Ovary (tissue), 9 donors: ENCODE data around the gene DCDC2C. TPM values are rescaled to one million over a fixed set of nuclear protein-coding genes. Genes with fewer than 3 reads are reported as not detected.

Source experiments
- DNase-seq, 5 donors: peaks; one replicate each; pipeline ENCODE4 v3.0.0-alpha.2; 2019 to 2020
- H3K27ac ChIP-seq, 2 donors: fragments of 200-600 bp; one replicate each; pipeline versions ENCODE4 v1.5.1 to v1.8.0; 2019 to 2022
- H3K27me3 ChIP-seq: fragments of 200-600 bp; one replicate; pipeline ENCODE4 v1.8.0; 2022
- H3K36me3 ChIP-seq: fragments of 200-600 bp; sonication (generic); one replicate; pipeline ENCODE4 v1.5.1; 2019
- H3K4me1 ChIP-seq: one replicate; pipeline ENCODE4 v1.8.1; 2013; ENCODE audit warnings: mild to moderate bottlenecking, moderate library complexity; ENCODE audit not compliant: insufficient read depth
- H3K4me3 ChIP-seq: fragments of 200-600 bp; sonication (generic); one replicate; pipeline ENCODE4 v1.5.1; 2017
- H3K9me3 ChIP-seq, 2 donors: fragments of 200-600 bp in 1 of 2; sonication (generic) in 1 of 2; one replicate each; pipeline versions ENCODE4 v1.5.1 to v1.8.1; 2013 to 2019; ENCODE audit warnings: mild to moderate bottlenecking in 1 of 2, moderate library complexity in 1 of 2
- EP300 ChIP-seq: sonication (generic); formaldehyde crosslinking; IDR thresholded peaks from one replicate; pipeline ENCODE4 v1.6.1; 2017; ENCODE audit warnings: antibody characterized with exemption
- POLR2A ChIP-seq: fragments of 450-650 bp; IDR thresholded peaks from one replicate; pipeline ENCODE4 v1.6.1; 2017; ENCODE audit warnings: antibody characterized with exemption, mild to moderate bottlenecking, moderate library complexity
- WGBS, 3 donors: extraction: QIAGEN DNeasy Blood & Tissue Kit in 1 of 3; methylation state at CpG; one replicate each; pipeline versions ENCODE4 v1.1.5 to v1.1.7; 2013 to 2017; 5-methylcytosine and 5-hydroxymethylcytosine counted together
- intact Hi-C, 4 donors: fragments of 100-400 bp; cut with DNase I; formaldehyde crosslinking; loops; one replicate each; pipeline versions ENCODE4 v1.11.0 to v1.15.1; 2022 to 2023
- polyA plus RNA-seq, 2 donors: library from polyadenylated mRNA; stranded (reverse); fragments of 200-250 nt in 1 of 2; fragments of 350-450 nt in 1 of 2; fragmentation: Illumina TruSeq in 1 of 2; extraction: RNeasy Lipid Tissue Mini Kit (QIAGEN cat#74804) in 1 of 2; gene quantifications; one replicate each; pipeline ENCODE4 v1.2.3, GENCODE V29; 2013 to 2014
- total RNA-seq, 7 donors: library from RNA; depleted of rRNA in 2 of 7; stranded (reverse); fragments of >200 nt in 2 of 7; fragmentation: NEBNext Ultra II Directional in 3 of 7; extraction: Animal tissue kit (Norgen Biotek cat#: 25700) in 3 of 7; gene quantifications; one replicate each; pipeline versions ENCODE4 v1.1.0 to v1.2.4, GENCODE V29; 2016 to 2023
- TF ChIP-seq, protein P1 (sequence below), 3 donors: fragments of 450-650 bp in 2 of 3; fragments of 200-600 bp in 1 of 3; IDR thresholded peaks; one replicate each; pipeline versions ENCODE4 v1.5.1 to v1.8.0; 2016 to 2022; ENCODE audit warnings: antibody characterized with exemption in 3 of 3, mild to moderate bottlenecking in 1 of 3
- donor health status: DM: no; HTN: no; CAD: no; lungs with moderate emphysema.
- donor health status: DM: no; HTN: no; CAD: no.
- donor health status: Bipolar disorder and iron deficiency.
- donor health status: DM: yes; HTN: yes; CAD: no.
- donor health status: DM: no; HTN: no; CAD: no.
- donor health status: DM: yes; HTN: yes; CAD: no.

The DCDC2C gene
- total and polyA plus RNA-seq, 9 donors, result 0.11 to 0.95 (median 0.42) TPM; not detected in 6

GRCh38 chr2:3679616-3680393, 23.6 kb upstream of the DCDC2C start:
- H3K27me3 ChIP-seq, result no peaks in the 10 kb centered on the region
- TF ChIP-seq, protein P1, sequence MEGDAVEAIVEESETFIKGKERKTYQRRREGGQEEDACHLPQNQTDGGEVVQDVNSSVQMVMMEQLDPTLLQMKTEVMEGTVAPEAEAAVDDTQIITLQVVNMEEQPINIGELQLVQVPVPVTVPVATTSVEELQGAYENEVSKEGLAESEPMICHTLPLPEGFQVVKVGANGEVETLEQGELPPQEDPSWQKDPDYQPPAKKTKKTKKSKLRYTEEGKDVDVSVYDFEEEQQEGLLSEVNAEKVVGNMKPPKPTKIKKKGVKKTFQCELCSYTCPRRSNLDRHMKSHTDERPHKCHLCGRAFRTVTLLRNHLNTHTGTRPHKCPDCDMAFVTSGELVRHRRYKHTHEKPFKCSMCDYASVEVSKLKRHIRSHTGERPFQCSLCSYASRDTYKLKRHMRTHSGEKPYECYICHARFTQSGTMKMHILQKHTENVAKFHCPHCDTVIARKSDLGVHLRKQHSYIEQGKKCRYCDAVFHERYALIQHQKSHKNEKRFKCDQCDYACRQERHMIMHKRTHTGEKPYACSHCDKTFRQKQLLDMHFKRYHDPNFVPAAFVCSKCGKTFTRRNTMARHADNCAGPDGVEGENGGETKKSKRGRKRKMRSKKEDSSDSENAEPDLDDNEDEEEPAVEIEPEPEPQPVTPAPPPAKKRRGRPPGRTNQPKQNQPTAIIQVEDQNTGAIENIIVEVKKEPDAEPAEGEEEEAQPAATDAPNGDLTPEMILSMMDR (IDR thresholded peaks at IDR 0.05), result no peak
- TF ChIP-seq EP300, result no peak
- TF ChIP-seq POLR2A, result no peak
- H3K4me1 ChIP-seq, result no peaks in the 10 kb centered on the region
- H3K36me3 ChIP-seq, result no peaks in the 10 kb centered on the region
- WGBS, 3 donors, result 83 to 87% (median 87%) methylated on average over 23 of the region's 23 CpGs
- no peak overlapping the region for H3K27ac ChIP-seq
- intact Hi-C loops, result no loop called here
- no peak for DNase-seq
- H3K9me3 ChIP-seq, result no peaks in the 10 kb centered on the region
- no peak overlapping the region for H3K4me3 ChIP-seq

DNA sequence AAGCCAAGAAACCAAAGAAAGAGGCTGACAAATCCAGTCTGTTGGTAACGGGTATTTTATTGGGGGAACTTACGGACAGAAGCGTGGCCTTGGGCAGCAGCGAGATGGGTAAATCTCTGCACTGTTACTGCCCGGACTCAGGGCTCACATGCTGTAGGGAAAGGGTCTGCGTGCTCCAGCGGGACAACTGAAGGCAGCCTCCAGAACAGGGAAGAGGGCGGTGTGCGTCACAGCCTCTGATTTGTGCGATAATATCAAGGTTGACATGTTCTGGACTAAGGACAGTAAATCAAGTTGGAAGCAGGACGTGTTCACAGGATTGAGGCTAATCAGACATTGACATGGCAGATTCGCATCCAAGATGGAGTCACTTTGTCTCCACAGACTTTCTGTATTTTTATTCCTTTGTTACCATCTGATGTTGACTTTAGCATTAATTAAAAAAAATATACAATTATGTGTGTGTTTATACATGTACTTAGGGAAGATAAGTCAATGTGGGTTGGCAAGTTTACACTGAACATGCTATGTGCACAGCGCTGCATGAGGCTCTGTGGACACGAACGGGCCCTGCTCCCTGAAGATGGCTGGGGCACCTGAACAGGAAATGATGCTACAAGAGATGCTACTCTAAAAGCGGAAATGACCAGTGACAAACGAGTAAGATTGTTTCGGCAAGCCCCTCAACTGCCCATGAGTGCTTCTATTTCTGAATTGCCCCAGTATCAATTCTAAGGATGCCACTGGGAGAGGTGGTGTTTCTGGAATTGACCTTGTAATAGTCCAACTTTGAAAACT, 22.6 kb upstream of the DCDC2C start:
- no peak for TF ChIP-seq EP300
- no peak for TF ChIP-seq POLR2A
- TF ChIP-seq, protein P1 (IDR thresholded peaks at IDR 0.05), result no peak
- intact Hi-C loops, result no loop called here
- Histone ChIP-seq H3K36me3 (no peaks in the 10 kb centered on the region), H3K27ac (no peak overlapping the region), H3K4me3 (no peak overlapping the region), H3K27me3 (no peaks in the 10 kb centered on the region), H3K4me1 (no peaks in the 10 kb centered on the region), H3K9me3 (no peaks in the 10 kb centered on the region)
- WGBS, 3 donors, result 90 to 93% (median 90%) methylated on average over 18 of the region's 18 CpGs
- no peak for DNase-seq

GRCh38 chr2:3681625-3682024, 21.8 kb upstream of the DCDC2C start:
- no peak for DNase-seq
- 90 to 94% (median 93%) methylated on average over 5 of the region's 5 CpGs for WGBS, 3 donors
- H3K27me3 ChIP-seq, result no peaks in the 10 kb centered on the region
- H3K27ac ChIP-seq, result no peak overlapping the region
- H3K9me3 ChIP-seq, result no peaks in the 10 kb centered on the region
- intact Hi-C loops, result no loop called here
- no peak overlapping the region for H3K4me3 ChIP-seq
- no peaks in the 10 kb centered on the region for H3K36me3 ChIP-seq
- H3K4me1 ChIP-seq, result no peaks in the 10 kb centered on the region
- TF ChIP-seq POLR2A (no peak), EP300 (no peak)
- TF ChIP-seq, protein P1 (IDR thresholded peaks at IDR 0.05), result no peak

DNA sequence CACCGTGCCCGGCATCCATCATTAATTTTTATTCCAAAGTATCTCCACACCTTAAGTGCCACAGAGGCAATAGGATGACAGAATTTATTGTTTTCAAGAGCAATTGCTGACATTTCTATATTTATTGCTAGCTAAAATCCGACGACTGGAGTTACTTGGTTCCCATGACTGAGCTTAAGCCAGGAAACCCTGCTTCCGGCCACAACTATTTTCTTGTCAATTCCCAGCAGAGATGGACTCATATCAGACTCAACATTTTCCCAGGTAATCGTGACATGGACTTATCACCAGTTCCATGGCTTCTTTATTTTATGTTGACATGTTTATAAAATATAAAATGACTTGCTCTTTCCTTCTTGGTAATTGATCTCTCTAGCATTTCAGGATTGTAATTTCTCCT, 20.6 kb upstream of the DCDC2C start:
- WGBS, 3 donors, result 77 to 80% (median 78%) methylated on average over 6 of the region's 6 CpGs
- Histone ChIP-seq H3K9me3 (no peaks in the 10 kb centered on the region), H3K36me3 (no peaks in the 10 kb centered on the region), H3K4me1 (no peaks in the 10 kb centered on the region), H3K27me3 (no peaks in the 10 kb centered on the region), H3K4me3 (no peak overlapping the region), H3K27ac (no peak overlapping the region)
- no peak for DNase-seq
- intact Hi-C loops, result no loop called here
- TF ChIP-seq POLR2A (no peak), EP300 (no peak)
- TF ChIP-seq, protein P1 (IDR thresholded peaks at IDR 0.05), result no peak
